Stimulated activated CD4-positive, alpha-beta T cell treated with anti-CD3 and anti-CD28 coated beads, Interleukin-2, amount 100 ng/mL, for 24 hours (primary cell): ENCODE results near the gene SLCO2A1.
A peak's percentile ranks its signal among the peaks of the same experiment; 100 is the strongest.

Experiments used
- DNase-seq, 2 donors: peaks; one replicate each; pipeline ENCODE4 v3.0.0-alpha.2; 2020

Gene SLCO2A1

GRCh38 chr3:134033315-134033996, 3.7 kb upstream of the SLCO2A1 start:
- no peak for DNase-seq

GRCh38 chr3:134031348-134031915, 1.7 kb upstream of the SLCO2A1 start:
- DNase-seq, result no peak

GRCh38 chr3:134030379-134031347, 938 bp upstream of the SLCO2A1 start:
- no peak for DNase-seq

- peak in 1 of 2 donors; percentile 4 for DNase-seq
Measured at GRCh38 chr3:134029256-134029733, 430 bp downstream of the SLCO2A1 start.

- DNase-seq, result no peak
Measured at GRCh38 chr3:134028486-134029255, 1.1 kb downstream of the SLCO2A1 start.

GRCh38 chr3:134027631-134028030, 2.1 kb downstream of the SLCO2A1 start:
- no peak for DNase-seq

GRCh38 chr3:134020135-134020680, 9.5 kb downstream of the SLCO2A1 start:
- no peak for DNase-seq

GRCh38 chr3:134018850-134019249, 10.9 kb downstream of the SLCO2A1 start:
- DNase-seq, result no peak

GRCh38 chr3:134018406-134018805, 11.3 kb downstream of the SLCO2A1 start:
- no peak for DNase-seq

- DNase-seq, result no peak
Measured at GRCh38 chr3:134017490-134017889, 12.2 kb downstream of the SLCO2A1 start.

- no peak for DNase-seq
Measured at GRCh38 chr3:134014270-134014669, 15.5 kb downstream of the SLCO2A1 start.

GRCh38 chr3:134013280-134013679, 16.4 kb downstream of the SLCO2A1 start:
- DNase-seq, result no peak

GRCh38 chr3:134009345-134010000, 20.3 kb downstream of the SLCO2A1 start:
- no peak for DNase-seq

GRCh38 chr3:134008630-134009156, 21.0 kb downstream of the SLCO2A1 start:
- DNase-seq, result no peak

- no peak for DNase-seq
Measured at GRCh38 chr3:134007819-134008218, 21.9 kb downstream of the SLCO2A1 start.

- DNase-seq, result no peak
Measured at GRCh38 chr3:134004841-134005240, 24.9 kb downstream of the SLCO2A1 start.

- DNase-seq, result no peak
Measured at GRCh38 chr3:134003066-134003465, 26.7 kb downstream of the SLCO2A1 start.

- no peak for DNase-seq
Measured at GRCh38 chr3:134002306-134002705, 27.4 kb downstream of the SLCO2A1 start.

GRCh38 chr3:134001251-134001650, 28.5 kb downstream of the SLCO2A1 start:
- no peak for DNase-seq

- no peak for DNase-seq
Measured at GRCh38 chr3:133999891-134000685, 29.6 kb downstream of the SLCO2A1 start.
